IMR-90 (cell line): ENCODE results near the gene AMIGO3. TPM values are rescaled to one million over a fixed set of nuclear protein-coding genes. Genes with fewer than 3 reads are reported as not detected.

ENCODE experiments used
- ATAC-seq: fragments of 200-7000 bp; cut with Tn5 transposase; 2 replicates; pipeline ENCODE4 v1.9.1; 2020; ENCODE audit warnings: low read depth, mild to moderate bottlenecking, moderate library complexity
- BruUV-seq: library from RNA; stranded (reverse); fragments of 400-500 nt; replicated peaks from 2 replicates; lab custom pipeline; 2021; lab: Mats Ljungman, UMichigan
- CTCF ChIA-PET: fragments of 300-600 bp; formaldehyde crosslinking; extraction: SDS; loops from one replicate; lab custom pipeline; 2021; ENCODE audit warnings: antibody characterized with exemption; lab: Yijun Ruan, JAX
- POLR2A ChIA-PET: fragments of 300-600 bp; sonication (Branson Sonifier 250); formaldehyde crosslinking; loops from one replicate; lab custom pipeline; 2022; ENCODE audit warnings: antibody characterized with exemption; ENCODE audit not compliant: unreplicated experiment; lab: Charles Lee
- DNase-seq: peaks from one replicate; pipeline ENCODE4 v3.0.0; 2013
- H2AFZ ChIP-seq: replicated peaks from 2 replicates; pipeline ENCODE3; 2013; ENCODE audit warnings: low read length, mild to moderate bottlenecking; ENCODE audit not compliant: poor library complexity
- H2AK5ac ChIP-seq: 2 replicates; pipeline ENCODE4 v1.6.1; 2013; ENCODE audit warnings: low read depth, low read length, inconsistent platforms
- H2AK9ac ChIP-seq: replicated peaks from 2 replicates; pipeline ENCODE3; 2013; ENCODE audit warnings: mild to moderate bottlenecking, low read depth, low read length, moderate library complexity; ENCODE audit not compliant: poor library complexity
- H2BK120ac ChIP-seq: 2 replicates; pipeline ENCODE4 v1.6.1; 2013; ENCODE audit warnings: low read depth, low read length, inconsistent platforms
- H2BK15ac ChIP-seq: 3 replicates; pipeline ENCODE4 v1.6.1; 2013; ENCODE audit warnings: low read depth, low read length, inconsistent platforms
- H2BK20ac ChIP-seq: 2 replicates; pipeline ENCODE4 v1.6.1; 2013; ENCODE audit warnings: low read depth, mild to moderate bottlenecking, inconsistent platforms, low read length, moderate library complexity
- H2BK5ac ChIP-seq: 2 replicates; pipeline ENCODE4 v1.6.1; 2013; ENCODE audit warnings: mild to moderate bottlenecking, low read depth, low read length, inconsistent platforms; ENCODE audit not compliant: poor library complexity, severe bottlenecking
- H3K14ac ChIP-seq: replicated peaks from 2 replicates; pipeline ENCODE4 v1.6.1; 2013; ENCODE audit warnings: low read depth, low read length, inconsistent platforms
- H3K18ac ChIP-seq: 2 replicates; pipeline ENCODE4 v1.6.1; 2013; ENCODE audit warnings: low read depth, low read length, control low read depth
- H3K23ac ChIP-seq: 2 replicates; pipeline ENCODE4 v1.6.1; 2013; ENCODE audit warnings: low read depth, low read length, inconsistent platforms
- H3K27ac ChIP-seq: 2 replicates; pipeline ENCODE4 v1.5.1; 2013; ENCODE audit warnings: mild to moderate bottlenecking, control low read depth, low read length; ENCODE audit not compliant: insufficient read depth
- H3K27me3 ChIP-seq: 2 replicates; pipeline ENCODE4 v1.6.1; 2013; ENCODE audit warnings: low read length; ENCODE audit not compliant: control insufficient read depth, insufficient read depth
- H3K36me3 ChIP-seq: 2 replicates; pipeline ENCODE4 v1.6.1; 2013; ENCODE audit warnings: low read length, mixed read lengths; ENCODE audit not compliant: control insufficient read depth, insufficient read depth
- H3K4ac ChIP-seq: 2 replicates; pipeline ENCODE4 v1.6.1; 2013; ENCODE audit warnings: low read depth, low read length, inconsistent platforms
- H3K4me1 ChIP-seq: 2 replicates; pipeline ENCODE4 v1.6.1; 2013; ENCODE audit warnings: low read length, mixed read lengths; ENCODE audit not compliant: control insufficient read depth, insufficient read depth
- H3K4me2 ChIP-seq: 2 replicates; pipeline ENCODE4 v1.6.1; 2013; ENCODE audit warnings: low read depth, mild to moderate bottlenecking, control low read depth, low read length, moderate library complexity
- H3K4me3 ChIP-seq: 2 replicates; pipeline ENCODE4 v1.5.1; 2013; ENCODE audit warnings: low read depth, mild to moderate bottlenecking, control low read depth, low read length, moderate library complexity; ENCODE audit not compliant: insufficient read depth
- H3K56ac ChIP-seq: 2 replicates; pipeline ENCODE4 v1.6.1; 2013; ENCODE audit warnings: low read length, inconsistent platforms; ENCODE audit not compliant: insufficient read depth; ENCODE audit errors: extremely low read depth
- H3K79me1 ChIP-seq, 2 experiments: 2 replicates each; pipeline ENCODE4 v1.6.1; 2013; ENCODE audit warnings: low read length in 2 of 2, inconsistent platforms in 1 of 2, low read depth in 1 of 2
- H3K9ac ChIP-seq: 2 replicates; pipeline ENCODE4 v1.6.1; 2013; ENCODE audit warnings: low read depth, low read length, control low read depth
- H3K9me1 ChIP-seq: 2 replicates; pipeline ENCODE4 v1.6.1; 2013; ENCODE audit warnings: low read length, inconsistent platforms; ENCODE audit not compliant: insufficient read depth
- H3K9me3 ChIP-seq: 2 replicates; pipeline ENCODE4 v1.6.1; 2013; ENCODE audit warnings: low read length; ENCODE audit not compliant: control insufficient read depth, insufficient read depth
- H4K20me1 ChIP-seq: 2 replicates; pipeline ENCODE4 v1.6.1; 2013; ENCODE audit warnings: low read length, inconsistent platforms; ENCODE audit not compliant: insufficient read depth
- H4K5ac ChIP-seq: 2 replicates; pipeline ENCODE4 v1.6.1; 2013; ENCODE audit warnings: mild to moderate bottlenecking, low read depth, low read length, control low read depth
- H4K8ac ChIP-seq, 2 experiments: 2 replicates each; pipeline ENCODE4 v1.6.1; 2013; ENCODE audit warnings: low read depth in 2 of 2, low read length in 2 of 2, control low read depth in 1 of 2, inconsistent platforms in 1 of 2
- H4K91ac ChIP-seq: 2 replicates; pipeline ENCODE4 v1.6.1; 2013; ENCODE audit warnings: low read depth, low read length, inconsistent platforms; ENCODE audit not compliant: insufficient read depth
- CHD1 ChIP-seq: IDR thresholded peaks from 2 replicates; pipeline ENCODE4 v1.6.1; 2012; ENCODE audit warnings: low read depth, low read length, improper control_type of control experiment
- RCOR1 ChIP-seq: IDR thresholded peaks from 2 replicates; pipeline ENCODE4 v1.6.1; 2012; ENCODE audit warnings: mild to moderate bottlenecking, low read length, improper control_type of control experiment; ENCODE audit not compliant: insufficient replicate concordance
- whole genome bisulfite sequencing, 2 experiments: methylation state at CpG; one replicate each; pipeline versions ENCODE4 v1.1.5 to v1.1.7; 2013; ENCODE audit warnings: missing lambda C conversion rate in 2 of 2; ENCODE audit not compliant: insufficient read length in 1 of 2; ENCODE audit errors: extremely low coverage in 2 of 2; 5-methylcytosine and 5-hydroxymethylcytosine counted together
- dilution Hi-C: fragments of 300-500 bp; cut with HindIII; formaldehyde crosslinking; loops from one replicate; pipeline ENCODE4 v1.14.3; 2018; ENCODE audit warnings: low sequenced_read_pairs; ENCODE audit not compliant: unreplicated experiment
- in situ Hi-C: fragments of 300-500 bp; cut with MboI; formaldehyde crosslinking; loops from 3 replicates; pipeline ENCODE4 v1.14.3; 2019; ENCODE audit warnings: low sequenced_read_pairs, inconsistent platforms, mixed read lengths
- intact Hi-C: fragments of 100-400 bp; cut with micrococcal nuclease; formaldehyde crosslinking; loops from 2 replicates; pipeline ENCODE4 v1.10.0; 2022
- polyA plus RNA-seq, 3 experiments: library from polyadenylated mRNA; depleted of rRNA; stranded (reverse); fragments of >200 nt; gene quantifications; 2 replicates each; pipeline ENCODE4 v1.2.3, GENCODE V29; 2012; ENCODE audit warnings: low replicate concordance in 1 of 3
- total RNA-seq: library from RNA; depleted of rRNA; stranded (reverse); fragments of >200 nt; gene quantifications from 2 replicates; pipeline ENCODE4 v1.2.3, GENCODE V29; 2012

The AMIGO3 gene
- total and polyA plus RNA-seq, 2 of the 4 experiments (the other 2 are of a cell fraction), result 1.5 TPM; not detected in 1

DNA sequence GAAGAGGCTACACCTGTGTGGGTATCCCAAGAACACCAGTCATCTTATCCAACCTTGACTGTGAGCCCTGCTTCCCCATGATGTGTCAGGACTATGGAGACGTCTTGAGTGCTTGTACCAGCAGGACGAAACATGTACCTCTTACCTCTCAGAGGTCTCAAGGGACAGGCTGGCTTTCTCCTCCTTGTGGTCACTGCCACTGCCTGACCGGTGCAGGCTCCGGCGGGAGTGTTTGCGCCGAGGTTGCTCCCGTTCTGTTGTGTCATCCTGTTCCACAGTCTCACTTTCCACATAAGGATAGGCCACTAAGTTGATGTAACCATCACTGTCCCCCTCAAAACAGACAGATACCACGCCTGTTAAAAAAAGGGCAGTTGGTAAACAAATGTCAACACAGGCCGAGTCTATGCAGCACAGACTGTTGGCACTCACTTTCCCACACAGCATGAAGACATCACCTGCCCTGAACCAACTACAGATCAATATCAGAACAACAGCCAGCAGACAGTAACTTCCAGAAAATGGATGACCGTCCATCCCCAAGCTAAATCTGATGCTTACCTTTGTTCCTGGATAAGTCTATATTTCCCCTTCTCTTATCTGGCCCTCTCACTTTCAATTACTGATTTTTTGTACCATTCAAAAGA lies 18.7 kb upstream of the AMIGO3 start:
- no peak overlapping the region for H3K56ac ChIP-seq
- POLR2A ChIA-PET, result interaction anchor here (0.7 kb wide), 1 partner anchor 18 kb away, joined by 8 read pairs; no protein-coding TSS in a partner anchor
- H2BK15ac ChIP-seq, result no peak overlapping the region
- BruUV-seq, result no TSS peak
- CTCF ChIA-PET, result no interaction called here
- H2BK20ac ChIP-seq, result no peak overlapping the region
- ATAC-seq (no peak), DNase-seq (no peak)
- no peak overlapping the region for H2AK5ac ChIP-seq
- peaks cover 17% of the 10 kb centered on the region for H3K9me1 ChIP-seq
- TF ChIP-seq RCOR1 (no peak), CHD1 (no peak)
- H4K91ac ChIP-seq, result no peak overlapping the region
- H3K14ac ChIP-seq, result no peak overlapping the region
- no peak overlapping the region for H3K9ac ChIP-seq
- H3K18ac ChIP-seq, result no peak overlapping the region
- in situ Hi-C loops, result no loop called here
- H2BK5ac ChIP-seq, result no peak overlapping the region
- H3K27me3 ChIP-seq, result no peaks in the 10 kb centered on the region
- peaks cover 26 to 66% of the 10 kb centered on the region in 2 experiments for H3K79me1 ChIP-seq
- H3K4me3 ChIP-seq, result no peak overlapping the region
- no peak overlapping the region for H4K5ac ChIP-seq
- H3K23ac ChIP-seq, result no peak overlapping the region
- intact Hi-C loops, result no loop called here
- dilution Hi-C loops, result no loop called here
- H3K36me3 ChIP-seq, result peaks cover 37% of the 10 kb centered on the region
- H2AK9ac ChIP-seq, result peak overlapping the region; percentile 15
- H2BK120ac ChIP-seq, result no peak overlapping the region
- H2AFZ ChIP-seq, result peak overlapping the region; percentile 15
- no peak overlapping the region for H3K27ac ChIP-seq
- WGBS, 2 experiments, result 100% methylated on average over 2 of the region's 11 CpGs; no CpG with 5 or more reads in 1 of the 2 experiments
- no peak overlapping the region for H3K4ac ChIP-seq
- H4K20me1 ChIP-seq, result peaks cover 19% of the 10 kb centered on the region
- no peak overlapping the region for H4K8ac ChIP-seq
- H3K4me2 ChIP-seq, result no peak overlapping the region
- H3K9me3 ChIP-seq, result no peaks in the 10 kb centered on the region
- H3K4me1 ChIP-seq, result no peaks in the 10 kb centered on the region
